ENCODE data around the gene NBAS.
"Not testable (repeated sequence)": the region's sequence is repeated elsewhere in the genome, so short reads cannot be mapped to it uniquely, and the experiment has no call there.

NBAS gene

GRCh38 chr2:15510131-15510530 lies 51.0 kb downstream of the NBAS start:
- H3K36me3 ChIP-seq (ENCODE audit: control insufficient read depth, insufficient read depth, low read length), result peaks cover 13% of the 10 kb centered on the region

GRCh38 chr2:15507697-15508096 lies 53.4 kb downstream of the NBAS start:
- H3K27ac ChIP-seq (ENCODE audit: insufficient read depth, low read length, poor library complexity, severe bottlenecking), result no peak overlapping the region
- no peak overlapping the region for H3K4me3 ChIP-seq (ENCODE audit: insufficient read depth, low read depth, low read length, poor library complexity, severe bottlenecking)
- DNase-seq, result no peak
- no peaks in the 10 kb centered on the region for H3K27me3 ChIP-seq (replicated peaks; ENCODE audit: control insufficient read depth, insufficient read depth, low read length, poor library complexity, severe bottlenecking)
- peaks cover 26% of the 10 kb centered on the region for H3K36me3 ChIP-seq (ENCODE audit: control insufficient read depth, insufficient read depth, low read length)
- no peaks in the 10 kb centered on the region for H3K9me3 ChIP-seq (ENCODE audit: control insufficient read depth, low read length)
- no peaks in the 10 kb centered on the region for H3K4me1 ChIP-seq (ENCODE audit: control insufficient read depth, insufficient read depth, low read length, poor library complexity, severe bottlenecking)

More at GRCh38 chr2:15510131-15510530, 51.0 kb downstream of the NBAS start:
- H3K9me3 ChIP-seq (ENCODE audit: control insufficient read depth, low read length), result no peaks in the 10 kb centered on the region
- DNase-seq, result no peak
- H3K4me3 ChIP-seq (ENCODE audit: insufficient read depth, low read depth, low read length, poor library complexity, severe bottlenecking), result no peak overlapping the region
- H3K27me3 ChIP-seq (replicated peaks; ENCODE audit: control insufficient read depth, insufficient read depth, low read length, poor library complexity, severe bottlenecking), result no peaks in the 10 kb centered on the region
- H3K4me1 ChIP-seq (ENCODE audit: control insufficient read depth, insufficient read depth, low read length, poor library complexity, severe bottlenecking), result no peaks in the 10 kb centered on the region
- no peak overlapping the region for H3K27ac ChIP-seq (ENCODE audit: insufficient read depth, low read length, poor library complexity, severe bottlenecking)

- no peak overlapping the region for H3K27ac ChIP-seq (ENCODE audit: insufficient read depth, low read length, poor library complexity, severe bottlenecking)
- no peaks in the 10 kb centered on the region for H3K4me1 ChIP-seq (ENCODE audit: control insufficient read depth, insufficient read depth, low read length, poor library complexity, severe bottlenecking)
- no peaks in the 10 kb centered on the region for H3K27me3 ChIP-seq (replicated peaks; ENCODE audit: control insufficient read depth, insufficient read depth, low read length, poor library complexity, severe bottlenecking)
- H3K9me3 ChIP-seq (ENCODE audit: control insufficient read depth, low read length), result no peaks in the 10 kb centered on the region
- H3K4me3 ChIP-seq (ENCODE audit: insufficient read depth, low read depth, low read length, poor library complexity, severe bottlenecking), result no peak overlapping the region
- peaks cover 26% of the 10 kb centered on the region for H3K36me3 ChIP-seq (ENCODE audit: control insufficient read depth, insufficient read depth, low read length)
- no peak for DNase-seq
These were observed 54.1 kb downstream of the NBAS start for GRCh38 chr2:15507061-15507460.

- Histone ChIP-seq H3K27ac (ENCODE audit: insufficient read depth, low read length, poor library complexity, severe bottlenecking) (no peak overlapping the region), H3K27me3 (replicated peaks; ENCODE audit: control insufficient read depth, insufficient read depth, low read length, poor library complexity, severe bottlenecking) (no peaks in the 10 kb centered on the region), H3K4me1 (ENCODE audit: control insufficient read depth, insufficient read depth, low read length, poor library complexity, severe bottlenecking) (no peaks in the 10 kb centered on the region), H3K36me3 (ENCODE audit: control insufficient read depth, insufficient read depth, low read length) (peaks cover 21% of the 10 kb centered on the region), H3K4me3 (ENCODE audit: insufficient read depth, low read depth, low read length, poor library complexity, severe bottlenecking) (no peak overlapping the region), H3K9me3 (ENCODE audit: control insufficient read depth, low read length) (no peaks in the 10 kb centered on the region)
- DNase-seq, result no peak
These were observed 54.8 kb downstream of the NBAS start for GRCh38 chr2:15506229-15506819.

GRCh38 chr2:15504882-15505663 lies 56.1 kb downstream of the NBAS start:
- Histone ChIP-seq H3K27ac (ENCODE audit: insufficient read depth, low read length, poor library complexity, severe bottlenecking) (no peak overlapping the region), H3K27me3 (replicated peaks; ENCODE audit: control insufficient read depth, insufficient read depth, low read length, poor library complexity, severe bottlenecking) (no peaks in the 10 kb centered on the region), H3K9me3 (ENCODE audit: control insufficient read depth, low read length) (no peaks in the 10 kb centered on the region), H3K4me1 (ENCODE audit: control insufficient read depth, insufficient read depth, low read length, poor library complexity, severe bottlenecking) (no peaks in the 10 kb centered on the region), H3K4me3 (ENCODE audit: insufficient read depth, low read depth, low read length, poor library complexity, severe bottlenecking) (no peak overlapping the region), H3K36me3 (ENCODE audit: control insufficient read depth, insufficient read depth, low read length) (peaks cover 16% of the 10 kb centered on the region)
- no peak for DNase-seq

GRCh38 chr2:15499251-15499650 lies 61.9 kb downstream of the NBAS start:
- not testable (repeated sequence) for DNase-seq; H3K4me3 ChIP-seq (ENCODE audit: insufficient read depth, low read depth, low read length, poor library complexity, severe bottlenecking); H3K4me1 ChIP-seq (ENCODE audit: control insufficient read depth, insufficient read depth, low read length, poor library complexity, severe bottlenecking); H3K27me3 ChIP-seq (replicated peaks; ENCODE audit: control insufficient read depth, insufficient read depth, low read length, poor library complexity, severe bottlenecking); H3K9me3 ChIP-seq (ENCODE audit: control insufficient read depth, low read length); H3K27ac ChIP-seq (ENCODE audit: insufficient read depth, low read length, poor library complexity, severe bottlenecking)
- peaks cover 13% of the 10 kb centered on the region for H3K36me3 ChIP-seq (ENCODE audit: control insufficient read depth, insufficient read depth, low read length)

GRCh38 chr2:15498554-15498953 lies 62.6 kb downstream of the NBAS start:
- Histone ChIP-seq H3K27me3 (replicated peaks; ENCODE audit: control insufficient read depth, insufficient read depth, low read length, poor library complexity, severe bottlenecking) (no peaks in the 10 kb centered on the region), H3K9me3 (ENCODE audit: control insufficient read depth, low read length) (no peaks in the 10 kb centered on the region), H3K4me1 (ENCODE audit: control insufficient read depth, insufficient read depth, low read length, poor library complexity, severe bottlenecking) (no peaks in the 10 kb centered on the region), H3K4me3 (ENCODE audit: insufficient read depth, low read depth, low read length, poor library complexity, severe bottlenecking) (no peak overlapping the region), H3K36me3 (ENCODE audit: control insufficient read depth, insufficient read depth, low read length) (peaks cover 7% of the 10 kb centered on the region), H3K27ac (ENCODE audit: insufficient read depth, low read length, poor library complexity, severe bottlenecking) (no peak overlapping the region)
- DNase-seq, result no peak

- no peaks in the 10 kb centered on the region for H3K4me1 ChIP-seq (ENCODE audit: control insufficient read depth, insufficient read depth, low read length, poor library complexity, severe bottlenecking)
- DNase-seq, result no peak
- H3K9me3 ChIP-seq (ENCODE audit: control insufficient read depth, low read length), result no peaks in the 10 kb centered on the region
- no peak overlapping the region for H3K27ac ChIP-seq (ENCODE audit: insufficient read depth, low read length, poor library complexity, severe bottlenecking)
- no peaks in the 10 kb centered on the region for H3K36me3 ChIP-seq (ENCODE audit: control insufficient read depth, insufficient read depth, low read length)
- H3K27me3 ChIP-seq (replicated peaks; ENCODE audit: control insufficient read depth, insufficient read depth, low read length, poor library complexity, severe bottlenecking), result no peaks in the 10 kb centered on the region
- H3K4me3 ChIP-seq (ENCODE audit: insufficient read depth, low read depth, low read length, poor library complexity, severe bottlenecking), result no peak overlapping the region
These were observed 66.3 kb downstream of the NBAS start for GRCh38 chr2:15494877-15495276.

GRCh38 chr2:15492773-15493325 lies 68.3 kb downstream of the NBAS start:
- Histone ChIP-seq H3K9me3 (ENCODE audit: control insufficient read depth, low read length) (no peaks in the 10 kb centered on the region), H3K27me3 (replicated peaks; ENCODE audit: control insufficient read depth, insufficient read depth, low read length, poor library complexity, severe bottlenecking) (no peaks in the 10 kb centered on the region), H3K4me3 (ENCODE audit: insufficient read depth, low read depth, low read length, poor library complexity, severe bottlenecking) (no peak overlapping the region), H3K27ac (ENCODE audit: insufficient read depth, low read length, poor library complexity, severe bottlenecking) (no peak overlapping the region), H3K4me1 (ENCODE audit: control insufficient read depth, insufficient read depth, low read length, poor library complexity, severe bottlenecking) (no peaks in the 10 kb centered on the region), H3K36me3 (ENCODE audit: control insufficient read depth, insufficient read depth, low read length) (peaks cover 8% of the 10 kb centered on the region)
- no peak for DNase-seq

- Histone ChIP-seq H3K4me1 (ENCODE audit: control insufficient read depth, insufficient read depth, low read length, poor library complexity, severe bottlenecking) (no peaks in the 10 kb centered on the region), H3K27me3 (replicated peaks; ENCODE audit: control insufficient read depth, insufficient read depth, low read length, poor library complexity, severe bottlenecking) (no peaks in the 10 kb centered on the region)
These were observed 74.4 kb downstream of the NBAS start for GRCh38 chr2:15486770-15487169.

More at GRCh38 chr2:15486770-15487169, 74.4 kb downstream of the NBAS start:
- Histone ChIP-seq H3K27ac (ENCODE audit: insufficient read depth, low read length, poor library complexity, severe bottlenecking) (no peak overlapping the region), H3K36me3 (ENCODE audit: control insufficient read depth, insufficient read depth, low read length) (peaks cover 15% of the 10 kb centered on the region), H3K9me3 (ENCODE audit: control insufficient read depth, low read length) (no peaks in the 10 kb centered on the region), H3K4me3 (ENCODE audit: insufficient read depth, low read depth, low read length, poor library complexity, severe bottlenecking) (no peak overlapping the region)
- no peak for DNase-seq
